ENCODE results near the gene CFHR5.

DNA sequence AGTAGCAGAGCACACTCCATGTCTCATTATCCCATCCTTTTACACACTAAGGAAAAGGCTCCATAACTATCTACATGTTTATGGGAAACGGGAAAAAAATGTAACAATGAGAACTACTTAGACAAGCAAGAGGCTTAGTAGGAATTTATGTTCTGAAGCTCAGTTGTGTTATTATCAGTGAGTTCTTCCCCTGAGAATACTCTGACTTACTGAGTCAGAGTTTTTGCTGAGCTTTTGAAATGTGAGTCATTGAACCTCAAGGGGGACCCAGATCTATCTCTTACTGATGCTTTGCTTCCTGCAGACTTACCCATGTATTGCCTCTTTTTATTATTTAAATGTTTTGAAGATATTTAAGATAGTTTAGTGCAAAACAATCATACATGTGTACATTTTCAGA is 20.1 kb downstream of the CFHR5 start:
- no peak for TF ChIP-seq EZH2 (IDR thresholded peaks at IDR 0.05; ENCODE audit: low read depth, unreplicated experiment)
- TF ChIP-seq, protein P1, sequence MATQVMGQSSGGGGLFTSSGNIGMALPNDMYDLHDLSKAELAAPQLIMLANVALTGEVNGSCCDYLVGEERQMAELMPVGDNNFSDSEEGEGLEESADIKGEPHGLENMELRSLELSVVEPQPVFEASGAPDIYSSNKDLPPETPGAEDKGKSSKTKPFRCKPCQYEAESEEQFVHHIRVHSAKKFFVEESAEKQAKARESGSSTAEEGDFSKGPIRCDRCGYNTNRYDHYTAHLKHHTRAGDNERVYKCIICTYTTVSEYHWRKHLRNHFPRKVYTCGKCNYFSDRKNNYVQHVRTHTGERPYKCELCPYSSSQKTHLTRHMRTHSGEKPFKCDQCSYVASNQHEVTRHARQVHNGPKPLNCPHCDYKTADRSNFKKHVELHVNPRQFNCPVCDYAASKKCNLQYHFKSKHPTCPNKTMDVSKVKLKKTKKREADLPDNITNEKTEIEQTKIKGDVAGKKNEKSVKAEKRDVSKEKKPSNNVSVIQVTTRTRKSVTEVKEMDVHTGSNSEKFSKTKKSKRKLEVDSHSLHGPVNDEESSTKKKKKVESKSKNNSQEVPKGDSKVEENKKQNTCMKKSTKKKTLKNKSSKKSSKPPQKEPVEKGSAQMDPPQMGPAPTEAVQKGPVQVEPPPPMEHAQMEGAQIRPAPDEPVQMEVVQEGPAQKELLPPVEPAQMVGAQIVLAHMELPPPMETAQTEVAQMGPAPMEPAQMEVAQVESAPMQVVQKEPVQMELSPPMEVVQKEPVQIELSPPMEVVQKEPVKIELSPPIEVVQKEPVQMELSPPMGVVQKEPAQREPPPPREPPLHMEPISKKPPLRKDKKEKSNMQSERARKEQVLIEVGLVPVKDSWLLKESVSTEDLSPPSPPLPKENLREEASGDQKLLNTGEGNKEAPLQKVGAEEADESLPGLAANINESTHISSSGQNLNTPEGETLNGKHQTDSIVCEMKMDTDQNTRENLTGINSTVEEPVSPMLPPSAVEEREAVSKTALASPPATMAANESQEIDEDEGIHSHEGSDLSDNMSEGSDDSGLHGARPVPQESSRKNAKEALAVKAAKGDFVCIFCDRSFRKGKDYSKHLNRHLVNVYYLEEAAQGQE (IDR thresholded peaks at IDR 0.05; ENCODE audit: unreplicated experiment): no peak
- no peak for TF ChIP-seq POLR2AphosphoS5 (IDR thresholded peaks at IDR 0.05; ENCODE audit: low read depth)
- TF ChIP-seq, protein P2, sequence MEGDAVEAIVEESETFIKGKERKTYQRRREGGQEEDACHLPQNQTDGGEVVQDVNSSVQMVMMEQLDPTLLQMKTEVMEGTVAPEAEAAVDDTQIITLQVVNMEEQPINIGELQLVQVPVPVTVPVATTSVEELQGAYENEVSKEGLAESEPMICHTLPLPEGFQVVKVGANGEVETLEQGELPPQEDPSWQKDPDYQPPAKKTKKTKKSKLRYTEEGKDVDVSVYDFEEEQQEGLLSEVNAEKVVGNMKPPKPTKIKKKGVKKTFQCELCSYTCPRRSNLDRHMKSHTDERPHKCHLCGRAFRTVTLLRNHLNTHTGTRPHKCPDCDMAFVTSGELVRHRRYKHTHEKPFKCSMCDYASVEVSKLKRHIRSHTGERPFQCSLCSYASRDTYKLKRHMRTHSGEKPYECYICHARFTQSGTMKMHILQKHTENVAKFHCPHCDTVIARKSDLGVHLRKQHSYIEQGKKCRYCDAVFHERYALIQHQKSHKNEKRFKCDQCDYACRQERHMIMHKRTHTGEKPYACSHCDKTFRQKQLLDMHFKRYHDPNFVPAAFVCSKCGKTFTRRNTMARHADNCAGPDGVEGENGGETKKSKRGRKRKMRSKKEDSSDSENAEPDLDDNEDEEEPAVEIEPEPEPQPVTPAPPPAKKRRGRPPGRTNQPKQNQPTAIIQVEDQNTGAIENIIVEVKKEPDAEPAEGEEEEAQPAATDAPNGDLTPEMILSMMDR (conservative IDR thresholded peaks at IDR 0.05; ENCODE audit: low read depth in 2 of 2): no peak
- TF ChIP-seq EZH2phosphoT487 (IDR thresholded peaks at IDR 0.05; ENCODE audit: unreplicated experiment): no peak
- TF ChIP-seq ZNF331 (CRISPR knock-in tag; IDR thresholded peaks at IDR 0.05; ENCODE audit: low read depth): no peak
- no peak for TF ChIP-seq NANOG (IDR thresholded peaks at IDR 0.05; ENCODE audit: borderline replicate concordance)
- no peak for TF ChIP-seq STAT1 (IDR thresholded peaks at IDR 0.05; ENCODE audit: unreplicated experiment)
- no peak for TF ChIP-seq CREB1 (CRISPR knock-in tag; IDR thresholded peaks at IDR 0.05; ENCODE audit: low read depth)
- TF ChIP-seq, protein P3, sequence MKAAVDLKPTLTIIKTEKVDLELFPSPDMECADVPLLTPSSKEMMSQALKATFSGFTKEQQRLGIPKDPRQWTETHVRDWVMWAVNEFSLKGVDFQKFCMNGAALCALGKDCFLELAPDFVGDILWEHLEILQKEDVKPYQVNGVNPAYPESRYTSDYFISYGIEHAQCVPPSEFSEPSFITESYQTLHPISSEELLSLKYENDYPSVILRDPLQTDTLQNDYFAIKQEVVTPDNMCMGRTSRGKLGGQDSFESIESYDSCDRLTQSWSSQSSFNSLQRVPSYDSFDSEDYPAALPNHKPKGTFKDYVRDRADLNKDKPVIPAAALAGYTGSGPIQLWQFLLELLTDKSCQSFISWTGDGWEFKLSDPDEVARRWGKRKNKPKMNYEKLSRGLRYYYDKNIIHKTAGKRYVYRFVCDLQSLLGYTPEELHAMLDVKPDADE (IDR thresholded peaks at IDR 0.05): no peak

All from GM23338 (cell line).